MM.1S (cell line): ENCODE measurements around the gene MEGF11.

Experiments
- DNase-seq: peaks from one replicate; pipeline ENCODE4 v3.0.0-alpha.2; 2015
- H2AFZ ChIP-seq: fragments of 300-600 bp; sonication (generic); 2 replicates; pipeline ENCODE4 v1.6.0; 2016; ENCODE audit warnings: antibody characterized with exemption, low read length
- H3F3A ChIP-seq: fragments of 300-600 bp; sonication (generic); 2 replicates; pipeline ENCODE4 v1.6.1; 2016; ENCODE audit warnings: mild to moderate bottlenecking, antibody characterized with exemption, low read length, moderate library complexity, mixed read lengths; ENCODE audit not compliant: insufficient read depth
- H3K27ac ChIP-seq: fragments of 300-600 bp; sonication (generic); 2 replicates; pipeline ENCODE4 v1.5.1; 2016; ENCODE audit warnings: mild to moderate bottlenecking, low read length
- H3K27me3 ChIP-seq: fragments of 300-600 bp; sonication (generic); replicated peaks from 2 replicates; pipeline ENCODE4 v1.6.0; 2016; ENCODE audit warnings: low read length; ENCODE audit not compliant: insufficient read depth
- H3K36me3 ChIP-seq: fragments of 300-600 bp; sonication (generic); replicated peaks from 2 replicates; pipeline ENCODE4 v1.6.1; 2016; ENCODE audit warnings: mild to moderate bottlenecking, low read length, mixed read lengths; ENCODE audit not compliant: insufficient read depth
- H3K4me1 ChIP-seq: fragments of 300-600 bp; sonication (generic); 2 replicates; pipeline ENCODE4 v1.6.1; 2016; ENCODE audit warnings: low read length, mixed read lengths
- H3K4me2 ChIP-seq: fragments of 300-600 bp; sonication (generic); 2 replicates; pipeline ENCODE4 v1.6.0; 2016; ENCODE audit warnings: low read depth, low read length
- H3K4me3 ChIP-seq: fragments of 300-600 bp; sonication (generic); 2 replicates; pipeline ENCODE4 v1.5.1; 2016; ENCODE audit warnings: low read length, mixed read lengths
- H3K79me2 ChIP-seq: fragments of 300-600 bp; sonication (generic); 2 replicates; pipeline ENCODE4 v1.6.1; 2016; ENCODE audit warnings: mixed run types, low read length, mixed read lengths
- H3K9ac ChIP-seq: fragments of 300-600 bp; sonication (generic); 2 replicates; pipeline ENCODE4 v1.6.1; 2016; ENCODE audit warnings: low read length, mixed read lengths
- H3K9me2 ChIP-seq: fragments of 300-600 bp; sonication (generic); replicated peaks from 2 replicates; pipeline ENCODE4 v1.6.1; 2016; ENCODE audit warnings: mild to moderate bottlenecking, low read length, mixed read lengths; ENCODE audit not compliant: insufficient read depth
- H3K9me3 ChIP-seq: fragments of 300-600 bp; sonication (generic); replicated peaks from 2 replicates; pipeline ENCODE4 v1.6.1; 2016; ENCODE audit warnings: mild to moderate bottlenecking, low read length, mixed read lengths; ENCODE audit not compliant: insufficient read depth
- H4K20me1 ChIP-seq: fragments of 300-600 bp; sonication (generic); 2 replicates; pipeline ENCODE4 v1.6.1; 2016; ENCODE audit warnings: mild to moderate bottlenecking, low read length, moderate library complexity, mixed read lengths; ENCODE audit not compliant: insufficient read depth
- EZH2 ChIP-seq: fragments of 300-600 bp; sonication (generic); optimal IDR thresholded peaks from 2 replicates; pipeline ENCODE3; 2017; ENCODE audit warnings: low read depth, mild to moderate bottlenecking, antibody characterized with exemption, low read length, mixed read lengths
- EZH2phosphoT487 ChIP-seq: fragments of 300-600 bp; sonication (generic); IDR thresholded peaks from 2 replicates; pipeline ENCODE4 v1.6.1; 2018; ENCODE audit warnings: antibody characterized with exemption, low read length
- TF ChIP-seq, protein P1 (sequence below): fragments of 300-600 bp; sonication (generic); IDR thresholded peaks from 2 replicates; pipeline ENCODE4 v1.5.1; 2016; ENCODE audit warnings: antibody characterized with exemption, low read length, mixed read lengths

Gene MEGF11

DNA sequence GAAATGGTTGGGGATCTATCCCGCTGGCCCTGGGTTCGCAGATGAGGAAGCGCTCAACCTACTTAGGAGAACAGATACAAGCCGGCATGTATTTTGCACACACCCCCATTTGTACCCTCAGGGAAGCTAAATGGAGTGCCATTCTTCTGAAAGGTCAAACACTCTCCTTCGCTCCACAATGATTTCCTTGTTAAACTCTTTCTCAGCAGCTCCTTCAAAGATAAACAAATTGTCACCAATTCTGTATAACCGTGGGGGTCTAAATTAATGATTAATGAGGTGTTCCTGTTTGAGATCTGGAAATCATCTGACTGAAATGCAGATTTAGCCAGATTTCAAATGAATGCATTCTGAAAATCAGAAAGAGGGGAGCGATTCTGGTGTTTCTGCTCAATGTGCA lies 124.0 kb downstream of the MEGF11 start:
- Histone ChIP-seq H3K27me3 (peaks cover 47% of the 10 kb centered on the region), H3K4me2 (no peak overlapping the region)

DNA sequence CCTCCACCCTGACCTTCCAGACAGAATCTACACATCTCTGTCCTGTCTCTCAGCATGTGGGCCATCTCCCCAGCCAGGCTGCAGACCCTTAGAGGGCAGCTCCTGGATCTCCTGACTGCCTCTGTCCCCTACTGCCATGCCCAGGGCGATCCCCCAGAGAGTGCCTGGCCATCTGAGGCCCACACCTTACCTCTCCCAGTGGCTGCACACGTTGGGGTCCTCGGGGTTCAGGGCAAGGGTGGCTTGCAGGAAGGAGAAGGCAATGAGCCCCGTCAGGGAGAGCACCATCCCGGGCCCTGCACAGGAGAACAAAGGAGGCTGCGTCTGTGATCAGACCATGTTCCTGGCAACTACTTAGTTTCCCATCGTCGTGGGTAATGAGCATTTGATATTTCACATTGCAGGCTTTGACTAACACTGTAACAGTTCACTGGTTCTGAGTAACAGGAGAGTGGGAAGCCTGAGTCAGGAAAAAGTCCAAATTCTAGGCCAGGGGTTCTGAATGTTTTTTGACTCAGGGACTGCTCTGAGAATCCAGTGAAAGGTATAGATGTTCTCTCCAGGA lies 125.4 kb downstream of the MEGF11 start:
- Histone ChIP-seq H3K9me2 (no peaks in the 10 kb centered on the region), H3F3A (no peaks in the 10 kb centered on the region), H3K4me1 (no peaks in the 10 kb centered on the region), H3K27me3 (peaks cover 48% of the 10 kb centered on the region), H3K9ac (no peak overlapping the region), H3K79me2 (no peaks in the 10 kb centered on the region), H4K20me1 (no peaks in the 10 kb centered on the region), H3K27ac (no peak overlapping the region), H3K36me3 (no peaks in the 10 kb centered on the region), H2AFZ (no peak overlapping the region), H3K4me3 (no peak overlapping the region), H3K9me3 (no peaks in the 10 kb centered on the region), H3K4me2 (no peak overlapping the region)
- DNase-seq = no peak
- TF ChIP-seq, protein P1, sequence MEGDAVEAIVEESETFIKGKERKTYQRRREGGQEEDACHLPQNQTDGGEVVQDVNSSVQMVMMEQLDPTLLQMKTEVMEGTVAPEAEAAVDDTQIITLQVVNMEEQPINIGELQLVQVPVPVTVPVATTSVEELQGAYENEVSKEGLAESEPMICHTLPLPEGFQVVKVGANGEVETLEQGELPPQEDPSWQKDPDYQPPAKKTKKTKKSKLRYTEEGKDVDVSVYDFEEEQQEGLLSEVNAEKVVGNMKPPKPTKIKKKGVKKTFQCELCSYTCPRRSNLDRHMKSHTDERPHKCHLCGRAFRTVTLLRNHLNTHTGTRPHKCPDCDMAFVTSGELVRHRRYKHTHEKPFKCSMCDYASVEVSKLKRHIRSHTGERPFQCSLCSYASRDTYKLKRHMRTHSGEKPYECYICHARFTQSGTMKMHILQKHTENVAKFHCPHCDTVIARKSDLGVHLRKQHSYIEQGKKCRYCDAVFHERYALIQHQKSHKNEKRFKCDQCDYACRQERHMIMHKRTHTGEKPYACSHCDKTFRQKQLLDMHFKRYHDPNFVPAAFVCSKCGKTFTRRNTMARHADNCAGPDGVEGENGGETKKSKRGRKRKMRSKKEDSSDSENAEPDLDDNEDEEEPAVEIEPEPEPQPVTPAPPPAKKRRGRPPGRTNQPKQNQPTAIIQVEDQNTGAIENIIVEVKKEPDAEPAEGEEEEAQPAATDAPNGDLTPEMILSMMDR = no peak
- no peak for TF ChIP-seq EZH2phosphoT487
- no peak for TF ChIP-seq EZH2

More for the DNA sequence above, 124.0 kb downstream of the MEGF11 start:
- DNase-seq = no peak
- Histone ChIP-seq H3K27ac (no peak overlapping the region), H3K79me2 (no peaks in the 10 kb centered on the region), H3K9me3 (no peaks in the 10 kb centered on the region), H3K9me2 (no peaks in the 10 kb centered on the region), H3F3A (no peaks in the 10 kb centered on the region), H3K36me3 (no peaks in the 10 kb centered on the region), H4K20me1 (no peaks in the 10 kb centered on the region), H3K4me3 (no peak overlapping the region), H2AFZ (no peak overlapping the region), H3K9ac (no peak overlapping the region), H3K4me1 (no peaks in the 10 kb centered on the region)
- TF ChIP-seq EZH2phosphoT487 = no peak
- no peak for TF ChIP-seq EZH2
- TF ChIP-seq, protein P1 = no peak

DNA sequence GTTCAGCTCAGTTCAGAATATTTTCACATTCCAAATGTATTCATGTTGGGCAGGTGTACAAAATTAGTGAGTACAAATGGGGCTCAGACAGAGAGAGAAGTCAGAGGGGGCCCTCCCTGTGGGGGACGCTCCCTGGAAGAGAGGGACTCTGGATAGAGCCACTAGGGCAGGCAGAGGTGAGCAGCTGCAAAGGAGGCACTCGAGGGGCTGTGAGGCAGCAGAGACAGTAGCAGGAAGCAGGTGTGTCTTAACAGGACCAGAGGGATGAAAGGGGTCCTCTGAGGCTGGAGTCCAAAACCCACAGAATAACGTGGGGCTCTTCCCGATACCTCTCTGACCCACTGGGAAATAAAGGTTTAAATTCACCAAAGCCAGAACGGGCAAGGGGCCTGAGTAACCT lies 127.1 kb downstream of the MEGF11 start:
- H3K36me3 ChIP-seq = no peaks in the 10 kb centered on the region
- no peaks in the 10 kb centered on the region for H3F3A ChIP-seq
- H3K4me1 ChIP-seq = no peaks in the 10 kb centered on the region
- H2AFZ ChIP-seq = no peak overlapping the region
- H3K79me2 ChIP-seq = no peaks in the 10 kb centered on the region
- H3K9me2 ChIP-seq = no peaks in the 10 kb centered on the region
- H4K20me1 ChIP-seq = no peaks in the 10 kb centered on the region
- H3K27me3 ChIP-seq = peaks cover 50% of the 10 kb centered on the region
- H3K27ac ChIP-seq = no peak overlapping the region
- DNase-seq = no peak
- H3K4me2 ChIP-seq = no peak overlapping the region
- H3K9ac ChIP-seq = no peak overlapping the region
- no peak for TF ChIP-seq EZH2
- TF ChIP-seq, protein P1 = no peak
- TF ChIP-seq EZH2phosphoT487 = no peak
- H3K9me3 ChIP-seq = no peaks in the 10 kb centered on the region
- H3K4me3 ChIP-seq = no peak overlapping the region

DNA sequence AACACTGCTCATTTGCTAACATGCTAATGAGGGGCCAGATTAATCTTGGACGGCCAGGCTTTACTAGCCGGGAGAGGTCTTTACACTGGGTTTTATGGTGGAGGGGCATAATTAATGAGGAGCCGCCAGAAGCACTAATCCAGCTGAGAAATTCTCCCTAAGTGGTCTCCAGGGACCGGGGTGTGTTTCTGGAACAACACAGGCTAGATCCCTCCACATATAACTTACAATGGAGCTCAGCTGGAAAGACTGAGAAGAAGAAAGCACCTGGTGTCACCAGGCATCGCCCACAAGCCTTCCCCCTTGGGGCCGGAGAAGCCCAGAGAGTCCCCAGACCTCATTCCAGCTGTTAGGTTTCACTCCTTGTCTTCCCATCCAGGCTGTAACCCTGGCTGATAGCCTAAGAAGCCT lies 127.5 kb downstream of the MEGF11 start:
- Histone ChIP-seq H3K27me3 (peaks cover 48% of the 10 kb centered on the region), H3K79me2 (no peaks in the 10 kb centered on the region), H3K27ac (no peak overlapping the region), H3F3A (no peaks in the 10 kb centered on the region), H4K20me1 (no peaks in the 10 kb centered on the region), H3K9me2 (no peaks in the 10 kb centered on the region), H3K4me2 (no peak overlapping the region), H3K36me3 (no peaks in the 10 kb centered on the region), H3K9ac (no peak overlapping the region), H3K9me3 (no peaks in the 10 kb centered on the region), H3K4me3 (no peak overlapping the region), H3K4me1 (no peaks in the 10 kb centered on the region), H2AFZ (no peak overlapping the region)
- no peak for DNase-seq
- TF ChIP-seq EZH2phosphoT487 (no peak), EZH2 (no peak)
- TF ChIP-seq, protein P1 = no peak
